ENCODE results near the gene PPHLN1.

PPHLN1 gene

DNA sequence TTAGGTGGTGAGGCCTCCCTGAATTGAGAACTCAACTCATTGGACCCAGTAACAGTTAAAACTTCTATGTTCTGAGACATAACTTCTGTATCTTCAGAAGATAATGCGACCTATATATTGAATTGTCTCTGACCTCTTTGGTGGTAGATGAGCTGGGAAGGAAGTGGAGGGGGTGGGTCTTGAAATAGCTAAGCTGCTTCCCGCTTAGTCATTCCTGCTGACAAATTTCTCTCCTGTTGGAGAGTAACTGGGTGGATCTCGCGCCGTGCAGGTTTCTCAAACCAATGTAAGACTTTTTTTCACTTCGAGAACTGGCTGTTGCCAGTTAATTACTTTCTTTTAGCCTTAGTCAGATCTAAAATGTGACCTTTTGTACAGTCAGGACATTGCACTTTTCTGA lies 100.8 kb downstream of the PPHLN1 start:
- DNase-seq = peak in 1 of 10 donors; percentile 17
- intact Hi-C loops (cut with DNase I) = no loop called here

- intact Hi-C loops (cut with DNase I) = no loop called here
- no peak for DNase-seq
Measured at GRCh38 chr12:42428850-42429249, 102.9 kb downstream of the PPHLN1 start.

DNA sequence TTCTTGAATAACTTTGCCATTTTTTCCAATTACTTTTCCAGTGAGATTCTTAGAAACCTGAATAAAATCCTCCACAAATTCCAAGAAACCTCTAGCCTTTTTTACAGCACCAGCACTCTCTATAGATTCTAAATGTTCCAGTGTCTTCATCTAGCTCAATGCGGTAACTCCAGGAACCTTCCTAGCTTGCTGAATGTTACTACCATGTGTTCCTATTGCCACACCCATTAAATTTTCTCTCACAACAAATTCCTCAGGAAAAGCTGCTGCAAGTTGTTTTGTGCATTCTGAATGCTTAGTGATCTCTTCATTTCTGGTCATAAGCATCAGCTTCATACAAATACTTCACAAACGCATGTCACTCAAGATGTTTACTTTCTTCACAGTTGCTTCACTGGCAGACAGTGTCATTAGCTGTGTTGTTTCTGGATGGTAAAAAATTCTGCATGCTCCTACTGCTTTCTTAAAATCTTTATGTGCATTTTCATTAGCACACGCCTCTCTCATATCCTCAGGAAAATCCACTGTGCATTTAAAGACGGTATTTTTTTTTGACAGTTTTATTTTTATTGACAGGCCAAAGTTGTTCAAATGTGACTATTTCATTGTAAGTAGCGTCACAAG lies 106.7 kb downstream of the PPHLN1 start:
- DNase-seq = no peak
- intact Hi-C loops (cut with DNase I) = no loop called here

DNA sequence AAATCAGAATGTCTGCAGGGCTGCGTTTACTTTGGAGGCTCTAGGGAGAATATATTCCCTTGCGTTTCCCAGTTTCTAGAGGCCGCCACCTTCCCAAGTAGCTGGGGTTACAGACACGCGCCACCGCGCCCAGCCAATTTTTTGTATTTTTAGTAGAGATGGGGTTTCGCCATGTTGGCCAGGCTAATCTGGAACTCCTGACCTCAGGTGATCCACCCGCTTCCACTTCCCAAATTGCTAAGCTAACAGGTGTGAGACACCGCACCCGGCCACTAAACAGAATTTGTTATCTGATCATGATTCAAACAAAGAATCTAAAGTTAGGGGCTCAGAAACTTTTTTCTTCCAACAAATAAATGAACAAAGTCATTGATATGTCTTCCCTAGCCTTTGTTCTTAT lies 114.6 kb downstream of the PPHLN1 start:
- intact Hi-C loops (cut with DNase I) = no loop called here
- no peak for DNase-seq

GRCh38 chr12:42442311-42442759 lies 116.4 kb downstream of the PPHLN1 start:
- DNase-seq = no peak
- intact Hi-C loops (cut with DNase I) = no loop called here

GRCh38 chr12:42442888-42443287 lies 116.9 kb downstream of the PPHLN1 start:
- intact Hi-C loops (cut with DNase I) = no loop called here
- no peak for DNase-seq

DNA sequence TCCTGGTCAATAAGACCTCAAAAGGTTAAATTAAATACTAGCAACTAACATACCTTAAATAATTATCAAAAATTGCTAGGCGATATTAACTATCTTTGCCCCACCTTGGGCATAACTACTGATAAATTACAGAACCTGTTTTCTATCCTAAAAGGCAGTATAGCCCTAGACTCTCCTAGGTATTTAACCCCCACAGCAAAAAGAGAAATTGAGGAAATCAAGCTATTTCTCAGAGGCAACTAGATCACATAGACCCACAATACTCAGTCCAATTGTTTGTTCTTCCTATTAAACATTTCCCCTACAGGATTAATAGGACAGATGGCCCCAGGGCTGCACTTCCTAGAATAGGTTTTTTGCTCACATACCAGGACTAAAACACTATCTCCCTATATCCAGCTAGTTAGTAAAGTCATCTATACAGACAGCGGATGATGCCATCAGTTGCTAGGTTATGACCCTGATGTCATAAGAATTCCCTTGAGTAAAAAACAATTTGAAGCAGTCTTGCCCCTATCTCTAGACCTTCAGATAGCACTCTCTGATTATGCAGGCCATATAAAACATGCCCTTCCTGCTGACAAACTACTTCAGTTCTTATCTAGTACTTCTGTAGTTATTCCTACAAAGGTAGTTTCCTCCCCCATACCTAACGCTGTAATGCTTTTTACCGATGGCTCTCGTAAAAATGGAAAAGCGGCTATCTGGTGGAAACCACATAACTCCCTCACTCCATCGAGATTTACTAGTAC lies 118.4 kb downstream of the PPHLN1 start:
- DNase-seq = no peak
- intact Hi-C loops (cut with DNase I) = no loop called here

DNA sequence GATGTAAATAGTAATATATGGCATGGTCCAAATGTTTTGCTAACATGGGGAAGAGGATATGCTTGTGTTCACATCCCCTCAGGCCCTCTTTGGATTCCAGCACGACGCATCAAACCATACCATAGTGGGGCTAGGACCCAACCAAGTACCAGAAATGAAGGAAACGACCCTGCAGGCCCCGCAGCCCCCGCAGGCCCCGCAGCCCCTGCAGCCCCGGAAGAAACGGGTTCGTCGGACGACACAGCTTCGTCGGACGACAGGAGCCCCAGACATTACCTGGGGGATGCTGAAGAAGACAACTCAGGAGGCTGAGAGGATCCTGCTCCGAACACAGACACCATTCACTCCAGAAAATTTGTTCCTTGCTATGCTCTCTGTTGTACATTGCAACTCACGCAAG lies 119.9 kb downstream of the PPHLN1 start:
- intact Hi-C loops (cut with DNase I) = no loop called here
- DNase-seq = no peak

DNA sequence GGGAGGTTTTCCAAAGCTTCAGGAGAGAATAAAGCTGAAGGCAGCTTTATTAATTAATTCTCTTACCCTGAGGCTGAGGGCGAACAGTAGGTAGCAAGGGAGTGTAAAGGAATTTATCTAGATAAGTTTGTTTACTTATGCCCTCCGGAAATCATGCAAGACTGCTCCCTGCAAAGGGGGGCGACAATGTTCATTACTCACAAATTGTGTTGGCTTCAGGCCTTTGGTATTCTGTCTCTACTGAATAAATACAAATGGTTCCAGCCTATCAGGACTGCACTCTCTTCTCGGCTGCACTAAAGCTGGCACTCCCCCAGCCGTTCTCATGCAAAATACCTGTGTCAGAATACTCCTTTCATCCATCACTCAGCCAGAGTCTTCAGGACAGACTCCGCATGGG lies 120.8 kb downstream of the PPHLN1 start:
- intact Hi-C loops (cut with DNase I) = no loop called here

DNA sequence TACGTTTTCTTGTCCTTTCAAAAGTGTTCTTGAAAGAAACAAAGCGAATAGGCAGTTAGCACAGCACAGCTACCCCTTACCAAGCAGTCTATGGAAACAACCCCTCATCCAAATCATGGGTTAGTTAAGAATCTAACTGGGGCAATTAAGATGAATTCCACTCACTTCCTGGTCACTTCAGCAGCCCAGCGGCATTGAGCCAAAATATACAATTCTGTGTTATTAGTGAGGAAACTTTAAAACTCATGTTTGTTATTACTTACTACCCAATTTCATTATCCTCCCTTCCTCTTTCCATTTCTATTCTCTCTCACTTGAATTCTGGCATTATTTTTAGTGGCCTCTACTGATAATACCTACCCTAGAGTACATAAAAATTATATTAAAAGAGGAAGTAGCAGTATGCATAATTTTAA lies 121.4 kb downstream of the PPHLN1 start:
- intact Hi-C loops (cut with DNase I) = no loop called here
- DNase-seq = no peak

More for the DNA sequence above, 120.8 kb downstream of the PPHLN1 start:
- DNase-seq = no peak

GRCh38 chr12:42448841-42449240 lies 122.9 kb downstream of the PPHLN1 start:
- intact Hi-C loops (cut with DNase I) = no loop called here

GRCh38 chr12:42450248-42450647 lies 124.3 kb downstream of the PPHLN1 start:
- no peak for DNase-seq
- intact Hi-C loops (cut with DNase I) = no loop called here

More at GRCh38 chr12:42448841-42449240, 122.9 kb downstream of the PPHLN1 start:
- no peak for DNase-seq

GRCh38 chr12:42458575-42458974 lies 132.6 kb downstream of the PPHLN1 start:
- intact Hi-C loops (cut with DNase I) = no loop called here
- no peak for DNase-seq

- intact Hi-C loops (cut with DNase I) = no loop called here
- no peak for DNase-seq
Measured at GRCh38 chr12:42459336-42459847, 133.4 kb downstream of the PPHLN1 start.

DNA sequence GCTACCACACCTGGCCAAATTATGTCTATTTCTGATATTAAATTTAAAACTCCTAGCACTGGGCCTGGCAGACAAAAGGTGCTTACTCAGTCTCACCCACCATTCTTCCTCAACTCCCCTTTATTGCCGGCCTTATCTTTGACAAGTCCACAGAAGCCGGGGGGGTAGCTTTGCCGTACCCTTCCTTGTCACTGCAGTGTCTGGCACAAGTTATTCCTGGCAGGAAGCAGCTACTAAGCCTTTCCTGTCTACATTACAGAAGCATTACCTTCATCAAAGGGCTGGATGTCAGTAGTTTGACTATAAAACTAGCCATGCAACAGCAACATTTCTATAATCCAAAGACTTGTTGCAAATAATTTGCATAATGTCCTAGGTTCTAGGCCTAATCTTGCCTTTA lies 136.5 kb downstream of the PPHLN1 start:
- DNase-seq = no peak
- intact Hi-C loops (cut with DNase I) = no loop called here

- DNase-seq = no peak
- intact Hi-C loops (cut with DNase I) = no loop called here
Measured at GRCh38 chr12:42463671-42464070, 137.7 kb downstream of the PPHLN1 start.

DNA sequence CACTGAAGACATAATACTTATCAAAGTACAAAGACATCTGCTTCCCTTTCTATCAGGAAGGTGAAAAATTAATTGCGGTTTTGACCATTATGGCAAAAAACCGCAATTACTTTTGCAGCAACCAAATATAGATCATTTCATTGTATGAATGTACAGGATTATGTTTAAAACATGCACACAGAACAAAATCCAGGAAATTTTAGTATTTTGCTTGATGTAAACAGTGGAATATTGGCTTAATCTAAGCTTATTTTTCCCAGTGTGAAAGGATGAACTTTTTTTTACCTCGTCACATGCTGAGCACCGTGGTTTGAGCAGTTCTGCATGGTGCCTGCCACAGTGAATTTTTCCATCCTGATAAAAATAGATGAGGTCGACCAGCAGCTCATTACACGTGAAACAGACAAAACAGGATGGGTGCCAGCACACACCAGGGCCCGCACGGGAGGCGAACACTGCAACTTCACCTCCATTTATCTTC lies 142.4 kb downstream of the PPHLN1 start:
- DNase-seq = peak in 4 of 10 donors; percentile 17 to 86 (median 48)

DNA sequence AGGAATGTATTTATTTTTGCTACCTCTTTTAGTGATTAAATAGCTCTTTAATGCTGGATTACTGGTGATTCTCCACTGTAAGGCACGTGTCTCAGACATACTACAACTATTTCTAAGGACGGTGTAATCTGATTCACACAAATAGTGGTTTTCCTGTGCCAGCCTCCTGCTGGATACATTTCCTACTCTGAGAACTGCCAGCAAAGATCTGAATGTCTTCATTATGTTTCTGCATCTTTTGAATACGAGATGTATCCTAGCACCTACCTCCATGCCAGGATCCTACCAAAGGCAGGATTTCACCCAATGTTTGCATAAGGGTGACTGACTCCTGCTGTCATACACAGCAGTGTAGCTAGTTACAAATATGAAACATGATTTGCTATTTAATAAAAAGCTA lies 143.0 kb downstream of the PPHLN1 start:
- intact Hi-C loops (cut with DNase I) = no loop called here

More for the DNA sequence above, 142.4 kb downstream of the PPHLN1 start:
- intact Hi-C loops (cut with DNase I) = no loop called here

GRCh38 chr12:42469355-42470175 lies 143.6 kb downstream of the PPHLN1 start:
- DNase-seq = no peak
- intact Hi-C loops (cut with DNase I) = no loop called here

More for the DNA sequence above, 143.0 kb downstream of the PPHLN1 start:
- DNase-seq = peak in 1 of 10 donors; percentile 10

DNA sequence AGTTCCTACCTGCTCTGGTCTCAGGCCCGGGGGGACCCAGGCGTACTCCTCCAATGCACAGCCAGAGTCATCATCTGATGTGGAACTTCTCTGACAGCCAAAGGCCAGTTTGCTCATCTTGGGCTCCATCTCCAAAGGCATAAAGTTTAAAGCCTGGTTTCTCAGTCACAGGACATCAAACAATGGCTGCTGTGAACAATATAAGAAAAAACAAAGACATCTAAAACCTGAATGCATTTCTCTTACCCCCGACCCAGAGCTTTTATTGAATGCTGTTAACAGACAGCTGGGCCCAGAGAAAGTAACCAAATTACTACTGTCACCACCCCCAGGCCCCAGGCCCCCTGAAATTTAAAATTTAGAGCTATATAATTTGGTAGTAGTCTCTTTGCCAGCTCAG lies 146.4 kb downstream of the PPHLN1 start:
- no peak for DNase-seq
- intact Hi-C loops (cut with DNase I) = no loop called here

- DNase-seq = no peak
- intact Hi-C loops (cut with DNase I) = no loop called here
Measured at GRCh38 chr12:42473130-42473529, 147.2 kb downstream of the PPHLN1 start.
